ENCODE results near the gene KLHL20.

KLHL20 gene

DNA sequence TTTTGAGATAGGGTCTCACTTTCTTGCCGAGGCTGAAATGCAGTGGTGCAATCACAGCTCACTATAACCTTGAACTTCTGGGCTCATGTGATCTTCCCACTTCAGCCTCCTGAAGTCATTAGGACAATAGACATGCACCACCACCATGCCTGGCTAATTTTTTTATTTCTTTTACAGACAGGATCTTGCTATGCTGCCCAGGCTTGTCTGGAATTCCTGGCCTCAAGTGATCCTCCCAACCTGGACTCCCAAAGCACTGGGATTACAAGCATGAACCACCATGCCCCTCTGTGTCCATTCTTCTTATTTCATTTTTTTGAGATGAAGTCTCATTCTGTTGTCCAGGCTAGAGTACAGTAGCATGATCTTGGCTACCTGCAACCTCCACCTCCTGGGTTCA, 12.0 kb upstream of the KLHL20 start:
- H3K27ac ChIP-seq, result no peak overlapping the region
- TF ChIP-seq, protein P1, sequence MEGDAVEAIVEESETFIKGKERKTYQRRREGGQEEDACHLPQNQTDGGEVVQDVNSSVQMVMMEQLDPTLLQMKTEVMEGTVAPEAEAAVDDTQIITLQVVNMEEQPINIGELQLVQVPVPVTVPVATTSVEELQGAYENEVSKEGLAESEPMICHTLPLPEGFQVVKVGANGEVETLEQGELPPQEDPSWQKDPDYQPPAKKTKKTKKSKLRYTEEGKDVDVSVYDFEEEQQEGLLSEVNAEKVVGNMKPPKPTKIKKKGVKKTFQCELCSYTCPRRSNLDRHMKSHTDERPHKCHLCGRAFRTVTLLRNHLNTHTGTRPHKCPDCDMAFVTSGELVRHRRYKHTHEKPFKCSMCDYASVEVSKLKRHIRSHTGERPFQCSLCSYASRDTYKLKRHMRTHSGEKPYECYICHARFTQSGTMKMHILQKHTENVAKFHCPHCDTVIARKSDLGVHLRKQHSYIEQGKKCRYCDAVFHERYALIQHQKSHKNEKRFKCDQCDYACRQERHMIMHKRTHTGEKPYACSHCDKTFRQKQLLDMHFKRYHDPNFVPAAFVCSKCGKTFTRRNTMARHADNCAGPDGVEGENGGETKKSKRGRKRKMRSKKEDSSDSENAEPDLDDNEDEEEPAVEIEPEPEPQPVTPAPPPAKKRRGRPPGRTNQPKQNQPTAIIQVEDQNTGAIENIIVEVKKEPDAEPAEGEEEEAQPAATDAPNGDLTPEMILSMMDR (IDR thresholded peaks at IDR 0.05), result no peak
- H2AFZ ChIP-seq, result no peak overlapping the region

GRCh38 chr1:173705117-173705516, 9.7 kb upstream of the KLHL20 start:
- Histone ChIP-seq H3K4me1 (no peaks in the 10 kb centered on the region), H3K4me2 (ENCODE audit: low read length) (no peak overlapping the region), H3K27me3 (ENCODE audit: control insufficient read depth, insufficient read depth, low read length) (no peaks in the 10 kb centered on the region), H3K9me3 (ENCODE audit: control insufficient read depth, low read length) (no peaks in the 10 kb centered on the region), H3K36me3 (ENCODE audit: control insufficient read depth, insufficient read depth, low read length) (no peaks in the 10 kb centered on the region), H3K27ac (no peak overlapping the region), H2AFZ (no peak overlapping the region), H3K4me3 (ENCODE audit: low read depth, low read length) (no peak overlapping the region), H3K79me2 (no peaks in the 10 kb centered on the region), H3K9ac (no peak overlapping the region)
- TF ChIP-seq, protein P1 (IDR thresholded peaks at IDR 0.05), result no peak

More for the DNA sequence above, 12.0 kb upstream of the KLHL20 start:
- H3K4me3 ChIP-seq (ENCODE audit: low read depth, low read length), result no peak overlapping the region
- H3K27me3 ChIP-seq (ENCODE audit: control insufficient read depth, insufficient read depth, low read length), result no peaks in the 10 kb centered on the region
- no peaks in the 10 kb centered on the region for H3K4me1 ChIP-seq
- no peak overlapping the region for H3K4me2 ChIP-seq (ENCODE audit: low read length)
- no peaks in the 10 kb centered on the region for H3K9me3 ChIP-seq (ENCODE audit: control insufficient read depth, low read length)
- no peak overlapping the region for H3K9ac ChIP-seq
- H3K79me2 ChIP-seq, result no peaks in the 10 kb centered on the region
- no peaks in the 10 kb centered on the region for H3K36me3 ChIP-seq (ENCODE audit: control insufficient read depth, insufficient read depth, low read length)

- TF ChIP-seq, protein P1 (IDR thresholded peaks at IDR 0.05), result no peak
- Histone ChIP-seq H3K4me2 (ENCODE audit: low read length) (no peak overlapping the region), H3K79me2 (no peaks in the 10 kb centered on the region), H3K4me1 (no peaks in the 10 kb centered on the region), H3K4me3 (ENCODE audit: low read depth, low read length) (no peak overlapping the region), H3K9me3 (ENCODE audit: control insufficient read depth, low read length) (no peaks in the 10 kb centered on the region), H2AFZ (no peak overlapping the region), H3K27ac (no peak overlapping the region), H3K36me3 (ENCODE audit: control insufficient read depth, insufficient read depth, low read length) (no peaks in the 10 kb centered on the region), H3K27me3 (ENCODE audit: control insufficient read depth, insufficient read depth, low read length) (no peaks in the 10 kb centered on the region), H3K9ac (no peak overlapping the region)
These were observed 6.0 kb upstream of the KLHL20 start for GRCh38 chr1:173708787-173709186.

DNA sequence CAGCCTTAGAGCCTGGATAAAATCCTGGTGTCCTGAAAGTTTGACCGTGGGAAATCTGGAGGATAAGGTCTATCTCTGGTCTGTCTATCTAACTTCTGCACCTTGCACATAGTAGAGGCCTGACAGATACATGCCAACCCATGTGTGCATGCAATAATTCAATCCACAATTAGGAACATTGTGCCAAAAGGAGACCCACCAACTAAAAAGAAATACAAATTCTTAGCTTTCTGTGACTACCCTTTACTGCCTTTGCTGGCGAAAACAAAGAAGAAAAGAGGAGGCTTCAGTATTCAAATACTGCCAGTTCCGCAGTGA, 381 bp upstream of the KLHL20 start:
- Histone ChIP-seq H3K36me3 (ENCODE audit: control insufficient read depth, insufficient read depth, low read length) (no peaks in the 10 kb centered on the region), H3K27me3 (ENCODE audit: control insufficient read depth, insufficient read depth, low read length) (no peaks in the 10 kb centered on the region), H3K79me2 (peaks cover 2% of the 10 kb centered on the region), H3K9me3 (ENCODE audit: control insufficient read depth, low read length) (no peaks in the 10 kb centered on the region), H3K4me1 (peaks cover 4% of the 10 kb centered on the region), H3K4me3 (ENCODE audit: low read depth, low read length) (peak overlapping the region; percentile 78), H3K9ac (no peak overlapping the region), H3K27ac (peak overlapping the region; percentile 78), H2AFZ (peak overlapping the region; percentile 99), H3K4me2 (ENCODE audit: low read length) (peak overlapping the region; percentile 51)
- TF ChIP-seq, protein P1 (IDR thresholded peaks at IDR 0.05), result no peak

DNA sequence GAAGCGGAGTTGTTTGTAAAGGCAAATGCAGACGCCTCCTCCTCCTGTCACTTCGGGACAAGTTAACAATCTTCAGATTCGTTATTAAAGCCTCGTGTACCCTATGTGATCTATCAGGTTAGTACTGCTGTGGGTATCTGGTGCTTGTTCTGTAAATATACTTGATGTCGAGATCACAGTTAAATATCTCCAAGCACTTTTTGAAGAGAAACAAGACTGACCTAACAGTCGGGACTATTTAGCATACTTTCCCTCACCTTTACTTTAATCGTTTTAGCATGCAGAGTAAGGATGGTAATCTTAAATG, 710 bp downstream of the KLHL20 start:
- peaks cover 4% of the 10 kb centered on the region for H3K79me2 ChIP-seq
- H3K9me3 ChIP-seq (ENCODE audit: control insufficient read depth, low read length), result no peaks in the 10 kb centered on the region
- peaks cover 4% of the 10 kb centered on the region for H3K4me1 ChIP-seq
- peak overlapping the region; percentile 99 for H2AFZ ChIP-seq
- no peaks in the 10 kb centered on the region for H3K27me3 ChIP-seq (ENCODE audit: control insufficient read depth, insufficient read depth, low read length)
- H3K4me2 ChIP-seq (ENCODE audit: low read length), result peak overlapping the region; percentile 61
- peak overlapping the region; percentile 78 for H3K27ac ChIP-seq
- H3K4me3 ChIP-seq (ENCODE audit: low read depth, low read length), result peak overlapping the region; percentile 78
- TF ChIP-seq, protein P1 (IDR thresholded peaks at IDR 0.05), result no peak
- H3K9ac ChIP-seq, result peak overlapping the region; percentile 53
- H3K36me3 ChIP-seq (ENCODE audit: control insufficient read depth, insufficient read depth, low read length), result no peaks in the 10 kb centered on the region

Data from parathyroid adenoma (tissue), 2 donors.